GM19240 (cell line): Measurements from ENCODE around the gene SACM1L.

Experiments used
- DNase-seq: peaks from one replicate; pipeline ENCODE4 v3.0.0; 2011; ENCODE audit warnings: low spot score; ENCODE audit not compliant: insufficient read length

The SACM1L gene, protein sequence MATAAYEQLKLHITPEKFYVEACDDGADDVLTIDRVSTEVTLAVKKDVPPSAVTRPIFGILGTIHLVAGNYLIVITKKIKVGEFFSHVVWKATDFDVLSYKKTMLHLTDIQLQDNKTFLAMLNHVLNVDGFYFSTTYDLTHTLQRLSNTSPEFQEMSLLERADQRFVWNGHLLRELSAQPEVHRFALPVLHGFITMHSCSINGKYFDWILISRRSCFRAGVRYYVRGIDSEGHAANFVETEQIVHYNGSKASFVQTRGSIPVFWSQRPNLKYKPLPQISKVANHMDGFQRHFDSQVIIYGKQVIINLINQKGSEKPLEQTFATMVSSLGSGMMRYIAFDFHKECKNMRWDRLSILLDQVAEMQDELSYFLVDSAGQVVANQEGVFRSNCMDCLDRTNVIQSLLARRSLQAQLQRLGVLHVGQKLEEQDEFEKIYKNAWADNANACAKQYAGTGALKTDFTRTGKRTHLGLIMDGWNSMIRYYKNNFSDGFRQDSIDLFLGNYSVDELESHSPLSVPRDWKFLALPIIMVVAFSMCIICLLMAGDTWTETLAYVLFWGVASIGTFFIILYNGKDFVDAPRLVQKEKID

DNA sequence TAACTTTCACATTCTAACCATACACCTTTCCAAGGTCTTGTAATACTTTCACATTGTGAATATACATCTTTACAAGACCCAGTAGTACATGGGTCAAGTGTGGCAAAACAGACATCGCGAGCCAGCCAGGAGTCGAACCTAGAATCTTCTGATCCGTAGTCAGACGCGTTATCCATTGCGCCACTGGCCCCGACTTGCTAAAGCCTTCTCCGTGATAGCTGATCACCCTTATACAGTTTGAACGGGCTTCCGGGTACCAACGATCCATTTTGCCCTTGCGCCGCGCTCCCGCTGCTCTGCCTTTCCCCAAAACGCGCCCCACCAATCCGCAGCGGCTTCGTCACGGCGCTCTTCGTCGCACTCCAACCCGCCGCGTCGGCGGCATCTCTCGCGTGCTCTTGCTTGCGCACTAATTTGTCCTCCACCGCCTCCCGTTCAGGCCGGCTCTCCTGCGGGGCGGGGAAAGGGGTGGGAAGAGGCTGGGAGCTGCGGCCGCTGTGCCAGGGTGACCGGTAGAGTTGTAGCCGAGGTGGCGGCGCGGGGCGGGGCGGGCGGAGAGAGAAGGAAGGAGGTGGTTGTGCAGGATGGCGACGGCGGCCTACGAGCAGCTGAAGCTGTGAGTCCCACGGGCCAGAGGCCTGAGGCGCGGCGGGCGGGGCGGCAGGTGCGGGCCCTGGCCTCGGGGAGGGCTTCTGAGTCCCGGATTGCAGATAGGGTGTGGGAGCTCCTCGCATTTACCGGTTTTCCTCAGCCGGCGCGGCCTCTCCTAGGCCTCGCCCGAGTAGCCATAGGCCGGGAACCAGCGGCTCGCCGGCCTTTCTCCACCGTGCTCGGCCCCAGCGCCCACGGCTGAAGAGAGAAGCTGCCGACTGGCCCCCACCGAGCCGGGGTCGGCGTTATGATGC lies at the start of gene SACM1L:
SACM1L (plus strand) TSS at position 515 of the 905 bp plus-strand sequence; CDS start at position 585, 70 bp downstream.
- peak; percentile 47 for DNase-seq

DNA sequence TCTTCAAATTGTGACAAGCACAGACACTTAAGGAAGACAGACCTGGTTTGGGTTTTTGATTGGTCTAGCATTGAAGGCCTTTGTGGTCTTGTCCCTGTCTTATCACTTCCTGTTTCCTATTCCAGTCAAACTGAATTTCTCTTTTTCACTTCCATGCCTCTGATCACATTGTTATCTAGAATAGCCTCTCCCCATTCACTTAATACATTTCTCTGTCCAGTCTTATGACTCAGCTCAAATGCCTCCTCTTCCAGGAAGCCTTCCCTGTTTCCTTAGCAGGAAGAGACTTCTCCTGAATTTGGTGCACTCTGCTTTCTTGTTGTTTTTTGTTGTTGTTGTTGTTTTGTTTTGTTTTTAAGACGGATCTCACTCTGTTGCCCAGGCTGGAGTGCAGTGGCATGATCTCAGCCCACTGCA lies 49.1 kb upstream of the SACM1L start:
- DNase-seq = no peak

DNA sequence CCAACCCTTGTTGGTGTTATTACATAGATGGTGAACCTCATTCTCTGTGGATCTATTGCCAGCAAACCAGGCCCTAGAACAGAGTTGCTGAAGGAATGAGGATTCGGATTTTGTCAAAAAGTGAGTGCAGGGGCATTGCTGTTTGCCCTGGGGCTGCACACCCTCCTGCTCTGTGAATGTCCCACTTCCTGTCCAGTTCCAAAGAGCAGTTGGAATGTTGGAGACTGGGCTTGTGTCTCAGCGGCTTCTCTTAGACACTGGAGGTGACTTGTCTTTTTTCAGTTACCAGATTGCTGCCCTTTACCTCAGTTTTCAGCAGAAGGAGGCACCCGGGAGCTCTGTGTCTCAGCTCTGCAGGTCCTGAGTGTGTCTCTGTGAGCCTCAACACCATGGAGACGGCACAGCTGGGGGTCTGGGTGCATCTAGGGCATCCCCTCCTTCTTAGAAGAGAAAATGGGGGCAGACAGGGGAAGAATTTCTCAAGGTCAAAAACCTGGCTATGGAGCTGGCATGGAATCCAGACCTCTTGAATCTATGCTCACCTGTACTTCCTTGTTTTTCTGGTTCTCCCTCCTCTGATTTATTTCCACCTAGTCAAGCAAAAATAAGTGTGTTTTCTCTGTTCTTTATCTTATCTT lies 48.4 kb upstream of the SACM1L start:
- no peak for DNase-seq

DNA sequence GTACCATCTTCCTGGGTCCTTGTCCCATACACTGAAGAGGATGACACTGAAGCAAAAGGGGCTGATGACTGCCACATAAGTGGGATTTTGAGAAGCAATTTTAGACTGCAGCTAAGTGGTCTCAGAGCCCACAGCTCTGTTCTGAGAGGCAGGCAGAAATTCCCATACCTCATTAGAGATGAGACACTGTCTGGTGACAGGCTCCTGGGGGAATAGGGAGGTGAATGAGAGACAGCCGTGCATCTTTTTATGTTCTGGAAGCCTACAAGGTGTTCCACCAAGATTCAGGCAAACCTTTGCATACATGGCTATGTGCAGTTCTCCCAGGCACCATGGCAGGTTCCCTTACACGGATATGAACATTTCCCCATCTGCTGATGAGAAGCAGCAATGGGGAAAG lies 47.4 kb upstream of the SACM1L start:
- DNase-seq = no peak

DNA sequence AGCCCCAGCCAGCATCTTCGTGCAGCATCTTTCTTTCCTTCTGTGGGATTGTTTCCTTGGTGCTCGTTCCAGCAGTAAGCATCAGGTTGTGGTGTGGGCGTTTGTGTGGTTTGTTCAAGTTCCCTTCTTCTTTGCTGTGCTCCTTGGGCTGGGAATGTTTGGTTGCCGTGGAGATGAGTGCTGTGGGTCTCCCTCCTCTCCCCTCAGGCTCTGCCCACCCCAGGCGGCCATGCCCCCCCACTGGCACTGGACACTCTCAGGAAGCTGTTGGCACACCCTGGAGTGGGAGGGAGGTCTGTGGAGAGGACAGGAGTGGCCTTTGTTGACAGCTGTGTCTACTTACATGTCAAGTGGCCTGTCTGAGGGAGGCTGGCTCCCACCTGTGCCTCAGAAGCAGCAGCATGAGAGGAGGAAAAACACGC lies 46.5 kb upstream of the SACM1L start:
- DNase-seq = no peak

DNA sequence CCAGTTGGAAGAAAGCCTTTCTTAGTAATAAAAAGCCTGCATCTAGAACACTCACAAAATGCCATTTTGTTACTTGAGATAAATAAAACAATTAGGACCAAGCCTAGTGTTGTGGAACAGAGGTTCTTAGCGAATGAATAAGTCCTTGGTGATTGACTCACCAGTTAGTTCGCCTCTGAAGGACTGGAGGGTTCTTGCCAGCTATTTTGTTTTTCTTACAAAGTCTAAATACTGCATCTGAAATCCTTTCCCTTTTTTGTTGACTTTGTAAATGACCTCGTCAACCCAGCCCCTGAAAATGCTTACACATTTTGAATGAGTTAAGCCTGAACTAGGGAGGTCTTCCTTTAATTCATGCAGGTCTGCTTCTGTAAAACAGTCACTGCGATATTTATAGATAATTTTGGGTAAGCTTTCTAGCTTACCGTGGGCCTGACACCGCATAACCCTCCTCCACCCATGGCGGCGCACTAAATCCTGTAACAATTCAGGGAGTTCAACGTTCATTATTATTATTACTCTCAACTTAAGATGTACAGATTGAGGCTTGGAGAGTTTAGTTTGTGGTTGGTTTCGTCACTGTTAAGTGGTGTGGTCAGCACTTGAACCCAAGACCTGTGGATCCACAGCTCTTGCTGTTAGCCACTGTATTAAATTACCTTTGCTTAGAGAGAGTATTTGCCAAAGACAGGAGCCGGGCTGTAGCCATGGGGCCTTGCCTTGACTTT lies 45.0 kb upstream of the SACM1L start:
- DNase-seq = no peak

DNA sequence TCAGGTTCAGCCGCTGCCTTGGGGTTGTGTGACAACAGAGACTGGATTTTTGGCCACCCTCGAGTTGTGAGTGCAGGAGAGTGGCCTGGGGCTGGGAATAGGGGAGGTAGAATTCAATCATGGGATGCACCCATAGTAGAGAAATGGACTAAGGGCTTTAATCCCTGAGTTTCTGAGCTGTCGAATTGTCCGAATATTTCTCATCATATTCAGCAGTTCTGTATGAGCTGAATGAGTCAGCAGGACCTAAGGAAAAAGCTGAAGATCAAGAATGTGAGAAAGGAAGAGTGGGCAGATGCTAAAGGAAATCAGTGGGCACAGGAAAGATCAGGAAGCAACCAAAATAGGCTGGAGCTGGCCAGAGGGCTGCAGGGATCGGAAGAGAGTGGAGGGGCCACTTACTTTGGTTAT lies 44.4 kb upstream of the SACM1L start:
- no peak for DNase-seq

DNA sequence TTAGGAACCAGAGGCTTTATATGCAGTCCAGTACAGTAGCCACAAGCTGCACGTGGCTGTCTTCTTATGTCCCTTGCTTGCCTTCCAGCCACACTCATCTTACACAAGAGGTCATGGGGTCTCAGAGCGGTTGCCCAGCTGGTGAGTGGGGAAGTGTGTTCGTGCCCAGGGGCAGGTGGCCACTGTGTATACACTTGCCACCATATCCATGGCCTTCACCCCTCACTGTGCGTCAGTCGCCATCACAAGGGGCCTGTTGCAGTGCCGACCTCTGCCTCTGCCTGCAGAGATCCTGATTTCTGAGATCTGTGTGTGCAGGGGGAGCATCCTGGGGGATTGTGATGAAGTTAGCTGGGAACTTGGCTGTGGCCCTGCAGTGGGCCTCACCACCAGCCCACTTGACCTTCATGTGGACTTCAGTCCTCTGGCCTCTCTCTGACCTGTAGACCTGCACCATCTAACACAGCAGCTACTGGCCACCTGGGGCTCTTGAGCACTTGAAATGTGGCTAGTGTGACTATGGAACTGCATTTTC lies 43.1 kb upstream of the SACM1L start:
- DNase-seq = no peak

DNA sequence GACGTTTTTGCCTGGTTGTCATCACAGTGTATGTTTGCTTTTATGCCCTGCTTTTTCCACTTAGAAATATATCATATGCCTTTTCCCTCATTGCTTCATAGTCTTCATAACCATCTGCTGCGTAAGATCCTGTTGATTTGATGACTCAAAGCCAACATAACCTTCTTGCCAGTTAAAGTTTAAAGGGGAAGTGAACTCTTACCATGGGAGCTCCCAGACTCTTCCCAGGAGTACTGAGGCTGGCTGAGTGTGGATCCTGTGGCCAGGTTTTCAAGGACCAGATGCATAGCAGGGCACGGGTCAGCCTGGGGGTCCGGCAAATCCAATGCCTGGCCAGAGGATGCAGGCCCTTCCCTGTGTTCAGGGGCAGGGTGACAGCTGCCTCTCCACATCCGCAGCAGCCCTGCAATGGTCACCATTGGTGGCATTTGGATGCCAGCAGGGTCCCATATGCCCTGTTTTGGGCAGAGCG lies 42.0 kb upstream of the SACM1L start:
- no peak for DNase-seq

DNA sequence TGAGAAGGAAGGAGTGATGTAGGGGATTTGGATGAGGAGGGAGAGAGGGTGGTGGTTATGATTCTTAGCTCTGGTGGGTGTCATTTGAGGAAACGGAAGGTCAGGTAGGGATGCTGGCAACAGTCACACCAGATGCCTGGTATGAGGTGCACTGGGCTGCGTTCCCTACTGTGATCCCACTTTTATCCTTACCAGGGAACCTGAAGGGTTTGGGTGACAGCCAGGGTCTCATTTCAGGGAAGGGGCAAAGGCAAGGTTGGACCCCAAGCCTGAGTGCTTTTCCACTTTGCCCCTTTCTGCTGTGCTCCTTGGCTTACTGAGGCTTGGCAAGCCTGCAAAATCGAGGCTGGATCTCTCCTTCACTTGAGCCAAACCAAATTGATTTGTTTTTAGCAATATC lies 36.0 kb upstream of the SACM1L start:
- no peak for DNase-seq

DNA sequence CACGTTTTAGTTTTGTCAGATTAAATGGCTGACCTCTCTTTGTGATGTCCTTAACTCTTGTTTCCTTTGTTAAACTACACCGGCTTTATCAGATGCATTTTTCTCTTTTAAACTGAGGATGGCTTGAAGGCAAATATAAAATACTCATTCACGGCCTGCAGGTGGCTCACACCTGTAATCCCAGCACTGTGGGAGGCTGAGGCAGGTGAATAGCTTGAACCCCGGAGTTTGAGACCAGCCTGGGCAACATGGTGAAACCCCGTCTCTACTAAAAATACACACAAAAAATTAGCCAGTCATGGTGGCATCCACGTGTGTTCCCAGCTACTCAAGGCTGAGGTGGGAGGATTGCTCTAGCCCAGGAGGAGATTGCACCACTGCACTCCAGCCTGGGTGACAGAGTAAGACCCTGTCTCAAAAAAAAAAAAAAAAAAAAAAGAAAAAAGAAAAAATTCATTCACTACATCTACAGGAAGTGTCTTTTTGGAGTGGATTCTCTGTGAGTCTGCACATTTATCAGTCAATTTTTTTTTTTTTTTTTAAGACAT lies 34.7 kb upstream of the SACM1L start:
- no peak for DNase-seq

DNA sequence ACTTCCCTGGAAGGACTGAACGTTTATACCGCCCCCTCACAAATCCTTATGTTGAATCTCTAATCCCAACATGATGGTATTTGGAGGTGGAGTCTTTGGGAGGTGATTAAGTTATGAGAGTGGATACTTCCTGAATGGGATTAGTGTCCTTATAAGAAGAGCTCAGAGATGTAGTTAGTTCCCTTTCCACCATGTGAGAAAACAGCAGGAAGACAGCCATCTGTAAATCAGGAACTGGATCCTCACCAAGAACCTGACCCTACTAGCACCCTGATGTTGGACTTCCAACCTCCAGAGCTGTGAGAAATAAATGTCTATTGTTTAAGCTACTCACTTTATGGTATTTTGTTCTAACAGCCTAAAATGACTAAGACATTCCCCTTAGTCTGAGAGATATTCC lies 33.3 kb upstream of the SACM1L start:
- DNase-seq = no peak

DNA sequence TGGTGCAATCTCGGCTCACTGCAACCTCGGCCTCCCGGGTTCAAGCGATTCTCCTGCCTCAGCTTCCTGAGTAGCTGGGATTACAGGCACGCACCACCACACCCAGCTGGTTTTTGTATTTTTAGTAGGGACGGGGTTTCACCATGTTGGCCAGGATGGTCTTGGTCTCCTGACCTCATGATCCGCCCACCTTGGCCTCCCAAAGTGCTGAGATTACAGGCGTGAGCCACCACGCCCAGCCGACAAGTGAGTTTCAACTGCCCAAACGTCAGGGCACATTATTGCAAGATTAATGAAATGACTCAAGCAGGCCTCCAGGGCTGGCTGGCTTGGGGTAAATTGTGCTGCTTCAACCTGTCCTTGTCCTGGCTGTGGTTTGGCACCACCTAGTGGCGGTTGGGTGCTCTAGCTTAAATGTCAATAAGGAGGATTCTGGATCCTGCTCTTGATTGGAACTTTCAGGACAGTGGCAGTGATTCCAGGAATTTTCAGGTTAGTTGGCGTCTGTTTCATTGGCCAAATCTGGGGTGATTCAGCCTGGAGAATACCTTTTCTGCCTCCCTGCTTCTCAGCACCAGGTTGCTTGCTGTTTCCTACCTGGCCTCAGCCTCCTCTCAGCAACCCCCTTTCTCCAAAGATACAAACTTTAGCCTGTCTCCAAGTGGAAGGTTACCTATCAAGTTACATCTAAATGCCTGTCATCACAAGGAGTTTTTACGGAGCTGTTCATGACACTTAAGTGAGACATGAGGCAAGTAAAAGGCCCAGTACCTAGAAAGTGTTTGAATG lies 32.4 kb upstream of the SACM1L start:
- DNase-seq = peak; percentile 81

DNA sequence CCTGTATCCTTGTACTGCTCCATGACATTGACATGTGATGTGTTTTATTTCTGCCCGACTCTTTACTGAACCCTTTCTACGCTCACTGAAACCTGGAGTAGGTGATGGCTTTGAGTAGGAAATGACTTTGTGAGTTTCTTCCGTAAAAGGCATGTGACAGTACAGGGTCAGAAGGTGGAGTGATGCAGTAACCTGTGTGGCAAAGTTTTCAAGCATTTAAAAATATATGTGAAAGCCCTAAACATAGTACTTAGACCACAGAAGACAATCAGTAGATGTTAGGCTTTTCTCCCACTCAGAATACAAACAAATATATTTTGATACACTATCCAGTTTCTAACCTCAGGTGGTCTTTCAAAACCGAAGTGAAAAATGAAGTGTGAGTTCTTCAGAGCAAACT lies 31.3 kb upstream of the SACM1L start:
- peak; percentile 7 for DNase-seq

DNA sequence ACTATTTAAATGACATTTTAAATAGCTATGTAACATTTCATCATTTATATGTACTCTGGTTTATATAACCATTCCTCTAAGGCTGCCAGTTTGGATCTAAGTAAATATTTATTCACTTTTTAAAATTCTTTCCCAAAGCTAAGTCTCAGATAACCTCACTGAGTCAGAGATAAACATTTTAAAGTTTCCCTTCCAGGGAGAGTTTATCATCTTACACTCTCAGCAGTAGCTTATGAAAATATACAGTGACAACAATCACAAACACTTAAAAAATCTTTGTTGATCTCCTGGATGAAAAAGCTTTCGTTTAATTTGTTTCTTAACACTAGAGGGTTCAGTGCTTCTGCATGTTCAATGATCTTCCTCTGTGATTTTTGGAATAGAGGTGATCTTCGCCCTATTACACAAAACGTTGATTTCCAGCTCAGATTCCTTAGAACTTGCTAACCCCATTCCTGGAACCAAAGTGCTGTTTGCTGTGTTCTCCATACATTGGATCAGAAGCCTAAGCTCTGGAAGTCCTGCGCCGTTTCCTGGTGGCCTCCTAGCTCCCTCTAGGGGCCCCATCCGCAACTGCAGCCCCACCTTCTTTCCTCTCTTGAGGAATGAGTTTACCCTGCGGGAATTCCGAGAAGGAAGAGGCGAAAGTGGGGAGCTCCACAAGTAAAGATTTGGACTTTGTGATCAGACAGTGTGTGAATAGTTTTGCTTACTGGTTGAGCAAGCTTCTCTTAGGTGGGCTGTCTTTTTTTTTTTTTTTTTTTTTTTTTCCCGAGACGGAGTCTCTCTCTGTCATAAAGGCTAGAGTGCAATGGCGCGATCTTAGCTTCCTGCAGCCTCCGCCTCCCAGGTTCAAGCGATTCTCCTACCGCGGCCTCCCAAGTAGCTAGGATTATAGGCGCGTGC lies 29.3 kb upstream of the SACM1L start:
- DNase-seq = no peak

DNA sequence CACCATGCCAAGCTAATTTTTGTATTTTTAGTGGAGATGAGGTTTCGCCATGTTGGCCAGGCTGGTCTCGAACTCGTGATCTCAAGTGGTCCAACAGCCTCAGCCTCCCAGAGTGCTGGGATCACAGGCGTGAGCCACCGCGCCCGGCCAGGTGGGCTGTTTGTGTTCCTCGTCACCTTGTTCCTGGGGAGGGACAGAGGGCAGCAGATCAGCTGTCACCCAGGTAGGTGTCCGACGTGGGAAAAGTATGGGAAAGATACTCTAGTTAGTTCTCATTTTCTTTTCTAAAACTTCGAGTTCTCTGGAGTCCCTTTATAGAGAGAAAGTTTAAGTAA lies 28.7 kb upstream of the SACM1L start:
- no peak for DNase-seq

DNA sequence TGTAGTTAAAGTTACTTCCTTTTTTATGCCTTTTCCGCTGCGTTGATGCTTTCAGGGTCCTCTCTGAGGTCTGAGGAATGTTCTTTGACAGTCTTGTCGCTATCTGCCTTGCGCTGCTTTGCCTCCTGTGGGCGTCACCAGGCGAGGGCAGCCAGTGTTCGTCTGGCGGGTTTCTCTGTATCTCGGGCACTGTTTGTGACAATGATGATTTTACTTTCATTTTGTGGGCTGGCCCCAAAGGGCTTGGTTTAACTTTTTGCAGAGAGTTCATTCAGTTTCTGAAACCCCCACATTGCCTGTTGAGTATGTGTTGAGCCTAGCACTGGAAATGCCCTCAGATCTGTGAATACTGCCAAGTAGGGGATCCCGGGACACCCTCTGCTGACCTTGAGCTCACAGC lies 24.6 kb upstream of the SACM1L start:
- DNase-seq = peak; percentile 39

DNA sequence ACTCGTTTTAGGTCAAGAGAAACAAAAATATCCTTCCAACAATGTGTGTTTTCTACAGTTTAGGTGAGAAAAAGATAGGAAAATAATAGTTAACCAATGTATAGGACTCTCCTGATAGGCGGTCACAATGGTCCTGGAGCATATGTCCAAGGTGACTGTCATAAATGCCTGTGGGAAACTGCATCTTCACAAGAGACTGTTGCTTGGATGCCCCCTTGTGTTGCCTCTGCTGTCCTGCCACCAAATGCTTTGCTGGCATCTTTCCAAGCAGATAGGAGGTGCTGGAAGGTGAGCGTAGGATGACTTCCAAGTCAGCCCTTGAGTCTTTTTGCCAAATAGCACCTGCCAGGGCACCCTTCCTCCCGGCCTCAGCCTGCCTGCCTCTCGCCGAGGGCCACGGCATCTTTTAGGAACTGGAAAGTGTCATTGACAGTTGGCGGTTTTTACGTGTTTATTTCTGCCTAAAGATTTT lies 24.1 kb upstream of the SACM1L start:
- DNase-seq = no peak
